Measurements from ENCODE around the gene MRC2.

DNA sequence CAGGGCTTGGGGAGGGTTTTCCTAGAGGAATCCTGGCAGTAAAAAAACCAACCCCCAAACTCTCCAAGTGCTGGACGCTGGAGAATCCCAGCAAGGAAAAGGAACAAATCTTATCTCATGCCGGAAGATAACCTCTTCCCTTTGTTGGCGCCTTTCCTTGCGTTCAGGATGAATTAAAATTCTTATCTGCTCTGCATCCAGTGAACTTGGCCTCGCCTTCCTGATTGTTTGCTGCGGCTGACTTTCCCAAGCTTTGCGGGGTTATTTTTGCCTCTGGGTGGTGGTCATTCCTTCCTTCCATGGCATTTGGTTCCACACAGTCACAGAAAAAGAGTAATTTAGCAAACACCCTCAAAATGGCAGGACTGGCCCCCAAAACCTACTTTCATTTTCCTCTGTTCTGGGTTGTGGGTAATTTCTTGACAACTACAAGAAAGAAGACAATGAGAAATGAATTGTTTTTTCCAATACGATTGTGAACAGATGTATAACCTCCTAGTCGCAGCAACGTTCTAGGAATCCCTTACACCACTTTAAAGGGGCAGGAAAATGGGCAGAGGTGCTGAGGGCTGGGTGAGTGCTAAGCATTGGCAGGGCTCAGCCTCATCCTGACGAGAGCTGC is 77.8 kb downstream of the MRC2 start:
- TF ChIP-seq, protein P1, sequence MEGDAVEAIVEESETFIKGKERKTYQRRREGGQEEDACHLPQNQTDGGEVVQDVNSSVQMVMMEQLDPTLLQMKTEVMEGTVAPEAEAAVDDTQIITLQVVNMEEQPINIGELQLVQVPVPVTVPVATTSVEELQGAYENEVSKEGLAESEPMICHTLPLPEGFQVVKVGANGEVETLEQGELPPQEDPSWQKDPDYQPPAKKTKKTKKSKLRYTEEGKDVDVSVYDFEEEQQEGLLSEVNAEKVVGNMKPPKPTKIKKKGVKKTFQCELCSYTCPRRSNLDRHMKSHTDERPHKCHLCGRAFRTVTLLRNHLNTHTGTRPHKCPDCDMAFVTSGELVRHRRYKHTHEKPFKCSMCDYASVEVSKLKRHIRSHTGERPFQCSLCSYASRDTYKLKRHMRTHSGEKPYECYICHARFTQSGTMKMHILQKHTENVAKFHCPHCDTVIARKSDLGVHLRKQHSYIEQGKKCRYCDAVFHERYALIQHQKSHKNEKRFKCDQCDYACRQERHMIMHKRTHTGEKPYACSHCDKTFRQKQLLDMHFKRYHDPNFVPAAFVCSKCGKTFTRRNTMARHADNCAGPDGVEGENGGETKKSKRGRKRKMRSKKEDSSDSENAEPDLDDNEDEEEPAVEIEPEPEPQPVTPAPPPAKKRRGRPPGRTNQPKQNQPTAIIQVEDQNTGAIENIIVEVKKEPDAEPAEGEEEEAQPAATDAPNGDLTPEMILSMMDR (IDR thresholded peaks at IDR 0.05) = no peak
- TF ChIP-seq POLR2A (IDR thresholded peaks at IDR 0.05) = no peak
